ENCODE data around the gene CACNA1S.

The CACNA1S gene

GRCh38 chr1:201080135-201080534, 32.1 kb downstream of the CACNA1S start:
- Histone ChIP-seq H3K9me3 (ENCODE audit: control insufficient read depth, insufficient read depth, low read length) (no peaks in the 10 kb centered on the region), H3F3A (ENCODE audit: control insufficient read depth, insufficient read depth) (no peaks in the 10 kb centered on the region), H3K36me3 (ENCODE audit: control insufficient read depth, low read length) (no peaks in the 10 kb centered on the region), H3K4me3 (ENCODE audit: low read length) (no peak overlapping the region), H4K20me1 (ENCODE audit: control insufficient read depth, insufficient read depth, low read depth, low read length) (no peaks in the 10 kb centered on the region), H3K9me2 (replicated peaks; ENCODE audit: control insufficient read depth, low read length) (no peaks in the 10 kb centered on the region), H3K4me1 (ENCODE audit: control insufficient read depth, low read length) (no peaks in the 10 kb centered on the region), H3K27me3 (ENCODE audit: control insufficient read depth, low read length) (peaks cover 6% of the 10 kb centered on the region; the same call in 1 of the 2 replicates), H3K27ac (ENCODE audit: low read depth, low read length) (no peak overlapping the region), H3K4me2 (ENCODE audit: low read length) (no peak overlapping the region), H3K79me2 (ENCODE audit: control insufficient read depth, low read length) (no peaks in the 10 kb centered on the region)
- TF ChIP-seq EZH2phosphoT487 (IDR thresholded peaks at IDR 0.05; ENCODE audit: borderline replicate concordance, low read length) (no peak), CTCF (IDR thresholded peaks at IDR 0.05; ENCODE audit: low read depth, low read length, poor library complexity, severe bottlenecking) (peak; percentile 26)

GRCh38 chr1:201077736-201078135, 34.5 kb downstream of the CACNA1S start:
- H3K9me2 ChIP-seq (replicated peaks; ENCODE audit: control insufficient read depth, low read length): no peaks in the 10 kb centered on the region
- TF ChIP-seq EZH2phosphoT487 (IDR thresholded peaks at IDR 0.05; ENCODE audit: borderline replicate concordance, low read length): no peak
- TF ChIP-seq CTCF (IDR thresholded peaks at IDR 0.05; ENCODE audit: low read depth, low read length, poor library complexity, severe bottlenecking): no peak

GRCh38 chr1:201077116-201077515, 35.1 kb downstream of the CACNA1S start:
- H3K9me3 ChIP-seq (ENCODE audit: control insufficient read depth, insufficient read depth, low read length): no peaks in the 10 kb centered on the region
- no peak overlapping the region for H3K4me3 ChIP-seq (ENCODE audit: low read length)
- H4K20me1 ChIP-seq (ENCODE audit: control insufficient read depth, insufficient read depth, low read depth, low read length): no peaks in the 10 kb centered on the region
- H3F3A ChIP-seq (ENCODE audit: control insufficient read depth, insufficient read depth): no peaks in the 10 kb centered on the region
- H3K4me2 ChIP-seq (ENCODE audit: low read length): no peak overlapping the region
- no peaks in the 10 kb centered on the region for H3K4me1 ChIP-seq (ENCODE audit: control insufficient read depth, low read length)
- no peak for TF ChIP-seq CTCF (IDR thresholded peaks at IDR 0.05; ENCODE audit: low read depth, low read length, poor library complexity, severe bottlenecking)
- TF ChIP-seq EZH2phosphoT487 (IDR thresholded peaks at IDR 0.05; ENCODE audit: borderline replicate concordance, low read length): no peak
- H3K36me3 ChIP-seq (ENCODE audit: control insufficient read depth, low read length): no peaks in the 10 kb centered on the region
- no peaks in the 10 kb centered on the region for H3K9me2 ChIP-seq (replicated peaks; ENCODE audit: control insufficient read depth, low read length)
- no peaks in the 10 kb centered on the region for H3K79me2 ChIP-seq (ENCODE audit: control insufficient read depth, low read length)
- no peak overlapping the region for H3K27ac ChIP-seq (ENCODE audit: low read depth, low read length)
- no peaks in the 10 kb centered on the region; the same call in 1 of the 2 replicates for H3K27me3 ChIP-seq (ENCODE audit: control insufficient read depth, low read length)

More at GRCh38 chr1:201077736-201078135, 34.5 kb downstream of the CACNA1S start:
- Histone ChIP-seq H4K20me1 (ENCODE audit: control insufficient read depth, insufficient read depth, low read depth, low read length) (no peaks in the 10 kb centered on the region), H3K79me2 (ENCODE audit: control insufficient read depth, low read length) (no peaks in the 10 kb centered on the region), H3K27ac (ENCODE audit: low read depth, low read length) (no peak overlapping the region), H3F3A (ENCODE audit: control insufficient read depth, insufficient read depth) (no peaks in the 10 kb centered on the region), H3K36me3 (ENCODE audit: control insufficient read depth, low read length) (no peaks in the 10 kb centered on the region), H3K4me2 (ENCODE audit: low read length) (no peak overlapping the region), H3K27me3 (ENCODE audit: control insufficient read depth, low read length) (no peaks in the 10 kb centered on the region; the same call in 1 of the 2 replicates), H3K4me1 (ENCODE audit: control insufficient read depth, low read length) (no peaks in the 10 kb centered on the region), H3K4me3 (ENCODE audit: low read length) (no peak overlapping the region), H3K9me3 (ENCODE audit: control insufficient read depth, insufficient read depth, low read length) (no peaks in the 10 kb centered on the region)
